K562 (cell line): ENCODE results near the gene TANGO6. TPM values are rescaled to one million over a fixed set of nuclear protein-coding genes. Genes with fewer than 3 reads are reported as not detected.

Experiments
- ARID3B ChIP-seq: fragments of 250-450 bp; sonication (Bioruptor Pico); IDR thresholded peaks from 2 replicates; pipeline ENCODE4 v1.4.0; 2020; ENCODE audit warnings: borderline replicate concordance
- BRF2 ChIP-seq: IDR thresholded peaks from 3 replicates; pipeline ENCODE4 v1.6.1; 2011; ENCODE audit warnings: borderline replicate concordance, mild to moderate bottlenecking; ENCODE audit not compliant: insufficient read length, insufficient read depth
- DDX20 ChIP-seq: fragments of 450-650 bp; IDR thresholded peaks from 2 replicates; pipeline ENCODE4 v1.6.1; 2016; ENCODE audit warnings: missing genetic modification characterization, low read depth, mild to moderate bottlenecking, missing compliant biosample characterization, moderate library complexity
- FIP1L1 ChIP-seq: fragments of 200-400 bp; formaldehyde crosslinking; IDR thresholded peaks from 2 replicates; pipeline ENCODE4 v1.6.1; 2018; ENCODE audit warnings: mild to moderate bottlenecking, low read depth, low read length; ENCODE audit not compliant: poor library complexity, severe bottlenecking
- FOSL1 ChIP-seq: fragments of 200-800 bp; sonication (Bioruptor generic); conservative IDR thresholded peaks from 2 replicates; pipeline ENCODE4 v1.6.1; 2016; ENCODE audit warnings: missing genetic modification characterization, missing compliant biosample characterization
- JUND ChIP-seq, 2 experiments: IDR thresholded peaks; 2 replicates in 1 of 2; 3 replicates in 1 of 2; pipeline ENCODE4 v1.6.1; 2011; ENCODE audit warnings: borderline replicate concordance in 2 of 2, low read depth in 2 of 2, low read length in 2 of 2, improper control_type of control experiment in 1 of 2, missing biosample characterization in 1 of 2, missing genetic modification characterization in 1 of 2, missing genetic modification reagents in 1 of 2
- NR3C1 ChIP-seq: sonication (generic); formaldehyde crosslinking; IDR thresholded peaks from 2 replicates; pipeline ENCODE4 v1.8.1; 2022; ENCODE audit warnings: missing genetic modification reagents
- PHF20 ChIP-seq: fragments of 450-650 bp; IDR thresholded peaks from 2 replicates; pipeline ENCODE4 v1.6.1; 2018; ENCODE audit not compliant: partially characterized antibody
- PML ChIP-seq: IDR thresholded peaks from 2 replicates; pipeline ENCODE4 v1.6.1; 2012; ENCODE audit warnings: low read length, inconsistent platforms
- POU5F1 ChIP-seq: fragments of 150-350 bp; IDR thresholded peaks from 2 replicates; pipeline ENCODE4 v1.6.1; 2014; ENCODE audit warnings: borderline replicate concordance, low read length, low read depth, mild to moderate bottlenecking; ENCODE audit not compliant: partially characterized antibody
- RBM34 ChIP-seq: fragments of 200-400 bp; formaldehyde crosslinking; IDR thresholded peaks from 2 replicates; pipeline ENCODE4 v1.6.1; 2018; ENCODE audit warnings: low read length, borderline replicate concordance; ENCODE audit not compliant: insufficient read depth
- SAP30 ChIP-seq: fragments of 200-600 bp; sonication (generic); IDR thresholded peaks from 2 replicates; pipeline ENCODE4 v1.6.1; 2012; ENCODE audit warnings: borderline replicate concordance, low read depth, mild to moderate bottlenecking, moderate library complexity, low read length, control low read depth, inconsistent platforms; ENCODE audit not compliant: insufficient read depth, poor library complexity, severe bottlenecking
- SETDB1 ChIP-seq: IDR thresholded peaks from one replicate; pipeline ENCODE4 v1.6.1; 2012; ENCODE audit warnings: low read length, control low read depth, inconsistent platforms
- SMC3 ChIP-seq: conservative IDR thresholded peaks from 2 replicates; pipeline ENCODE4 v1.6.1; 2011; ENCODE audit warnings: low read depth, low read length, improper control_type of control experiment; ENCODE audit not compliant: insufficient read depth
- TAF1 ChIP-seq: IDR thresholded peaks from 2 replicates; pipeline ENCODE4 v1.6.1; 2011; ENCODE audit warnings: mild to moderate bottlenecking, low read length, moderate library complexity; ENCODE audit not compliant: insufficient read depth, control insufficient read depth, severe bottlenecking; ENCODE audit errors: extremely low read depth
- THRA ChIP-seq: fragments of 450-650 bp; IDR thresholded peaks from 2 replicates; pipeline ENCODE4 v1.6.1; 2017; ENCODE audit warnings: mild to moderate bottlenecking, moderate library complexity
- TOE1 ChIP-seq, 2 experiments: fragments of 450-650 bp in 1 of 2; sonication (generic) in 1 of 2; formaldehyde crosslinking in 1 of 2; IDR thresholded peaks; 2 replicates each; pipeline versions ENCODE4 v1.7.1 to v1.8.0; 2016 to 2022; ENCODE audit warnings: borderline replicate concordance in 2 of 2, mild to moderate bottlenecking in 2 of 2, antibody characterized with exemption in 1 of 2, inconsistent platforms in 1 of 2, low read depth in 1 of 2, missing genetic modification reagents in 1 of 2, moderate library complexity in 1 of 2
- U2AF2 ChIP-seq: fragments of 200-400 bp; formaldehyde crosslinking; optimal IDR thresholded peaks from 2 replicates; pipeline ENCODE3; 2017; ENCODE audit warnings: low read depth, mild to moderate bottlenecking, low read length
- ZFPM2 ChIP-seq: fragments of 250-450 bp; sonication (Bioruptor Pico); IDR thresholded peaks from 2 replicates; pipeline ENCODE4 v1.5.1; 2022; ENCODE audit warnings: mild to moderate bottlenecking
- ZNF551 ChIP-seq: fragments of 250-450 bp; sonication (Bioruptor Pico); IDR thresholded peaks from 2 replicates; pipeline ENCODE4 v1.5.0; 2021; ENCODE audit warnings: mild to moderate bottlenecking, moderate library complexity
- ZNF668 ChIP-seq: fragments of 250-450 bp; sonication (Bioruptor Pico); IDR thresholded peaks from 2 replicates; pipeline ENCODE4 v1.8.0; 2022; ENCODE audit warnings: mild to moderate bottlenecking, inconsistent platforms
- ZNF695 ChIP-seq: fragments of 450-650 bp; formaldehyde crosslinking; IDR thresholded peaks from 2 replicates; pipeline ENCODE4 v1.4.0; 2020; ENCODE audit warnings: mild to moderate bottlenecking, moderate library complexity
- polyA plus RNA-seq, 8 experiments: library from polyadenylated mRNA; depleted of rRNA in 4 of 8; stranded (reverse) in 5 of 8; unstranded in 3 of 8; fragments of >200 nt; fragmentation: Nextera tagmentation in 2 of 8; fragmentation: Illumina TruSeq in 1 of 8; extraction: Ambion mirVana in 2 of 8; extraction: Trizol in 1 of 8; gene quantifications; 2 replicates each; pipeline versions ENCODE4 v1.2.1 to v1.2.3, GENCODE V29; 2011 to 2014; ENCODE audit warnings: inconsistent platforms in 1 of 8, missing spikeins in 1 of 8
- total RNA-seq, 7 experiments: library from RNA; depleted of rRNA in 6 of 7; stranded (reverse); fragments of >200 nt in 6 of 7; fragmentation: Illumina TruSeq in 2 of 7; extraction: Trizol in 2 of 7; gene quantifications; 2 replicates each; pipeline versions ENCODE4 v1.2.1 to v1.2.3, GENCODE V29; 2011 to 2021; ENCODE audit warnings: low replicate concordance in 1 of 7

The TANGO6 gene
- total and polyA plus RNA-seq, 9 of the 15 experiments (the other 6 are each of a cell fraction or from before 2014, with no cell fraction given) = 1.6 to 15.2 (median 9.6) TPM

- TF ChIP-seq U2AF2 = no peak
- TF ChIP-seq FIP1L1 = peak; percentile 41
- no peak for TF ChIP-seq THRA
- TF ChIP-seq ARID3B (CRISPR knock-in tag) = no peak
- TF ChIP-seq TAF1 = no peak
- TF ChIP-seq SETDB1 = no peak
- TF ChIP-seq TOE1 (IDR thresholded peaks at IDR 0.05; ENCODE audit: borderline replicate concordance) = no peak
- TF ChIP-seq TOE1 (CRISPR knock-in tag; IDR thresholded peaks at IDR 0.05; ENCODE audit: borderline replicate concordance, low read depth) = no peak
- TF ChIP-seq ZFPM2 = no peak
- 0 out of 2 replicates have a peak, but pooled peaks have one; percentile 26 for TF ChIP-seq SMC3
- TF ChIP-seq ZNF668 (CRISPR knock-in tag) = no peak
- no peak for TF ChIP-seq PML
- TF ChIP-seq DDX20 (tag) = no peak
- no peak for TF ChIP-seq FOSL1 (tag)
- TF ChIP-seq ZNF551 (CRISPR knock-in tag) = no peak
- no peak for TF ChIP-seq RBM34
- no peak for TF ChIP-seq JUND (IDR thresholded peaks at IDR 0.05; ENCODE audit: borderline replicate concordance, low read depth, low read length)
- TF ChIP-seq JUND (tag; IDR thresholded peaks at IDR 0.05; ENCODE audit: borderline replicate concordance, low read depth, low read length) = no peak
- TF ChIP-seq ZNF695 (CRISPR knock-in tag) = no peak
- no peak for TF ChIP-seq BRF2
- peak; percentile 47 for TF ChIP-seq SAP30
- no peak for TF ChIP-seq NR3C1 (CRISPR knock-in tag)
- no peak for TF ChIP-seq POU5F1
- no peak for TF ChIP-seq PHF20
Measured at GRCh38 chr16:69105501-69106361, 262.4 kb downstream of the TANGO6 start, which contains the start of gene HAS3 (continued).
